GM12878 (cell line): ENCODE results near the gene CREB3. TPM values are rescaled to one million over a fixed set of nuclear protein-coding genes. Genes with fewer than 3 reads are reported as not detected.
A peak's percentile ranks its signal among the peaks of the same experiment; 100 is the strongest.

ENCODE experiments used
- ATAC-seq: fragments of 200-7000 bp; cut with Tn5 transposase; 3 replicates; pipeline ENCODE4 v1.9.1; 2020; ENCODE audit warnings: mild to moderate bottlenecking, moderate library complexity
- BruUV-seq: library from RNA; stranded (reverse); fragments of 400-500 nt; replicated peaks from 2 replicates; lab custom pipeline; 2021; lab: Mats Ljungman, UMichigan
- CTCF ChIA-PET: fragments of 300-600 bp; sonication (Branson Sonifier 250); formaldehyde crosslinking; extraction: SDS; loops from one replicate; lab custom pipeline; 2021; ENCODE audit warnings: inconsistent platforms; lab: Yijun Ruan, JAX
- POLR2A ChIA-PET: fragments of 350-600 bp; formaldehyde crosslinking; extraction: SDS; loops from one replicate; lab custom pipeline; 2021; ENCODE audit warnings: inconsistent platforms; lab: Charles Lee
- RAD21 ChIA-PET: fragments of 300-600 bp; sonication (Branson Sonifier 250); formaldehyde crosslinking; loops from one replicate; lab custom pipeline; 2023; ENCODE audit warnings: antibody characterized with exemption; ENCODE audit not compliant: unreplicated experiment; lab: Charles Lee
- SMC1A ChIA-PET: fragments of 300-600 bp; sonication (Branson Sonifier 250); formaldehyde crosslinking; loops from one replicate; lab custom pipeline; 2023; ENCODE audit not compliant: unreplicated experiment, uncharacterized antibody; lab: Charles Lee
- DNase-seq: peaks from one replicate; pipeline ENCODE4 v3.0.0-alpha.2; 2011; ENCODE audit warnings: low read depth, low spot score
- FAIRE-seq: peaks from 3 replicates; lab custom pipeline; 2011; peaks lifted over from hg19 to GRCh38; lab: Jason Lieb, UNC
- H2AFZ ChIP-seq: 2 replicates; pipeline ENCODE4 v1.6.0; 2011; ENCODE audit warnings: low read depth, low read length, control low read depth; ENCODE audit not compliant: control insufficient read depth
- H3K27ac ChIP-seq: 2 replicates; pipeline ENCODE4 v1.5.1; 2011; ENCODE audit warnings: control low read depth; ENCODE audit not compliant: control insufficient read depth, insufficient read depth
- H3K27me3 ChIP-seq, 2 experiments: replicated peaks in 1 of 2; 2 replicates each; pipeline versions ENCODE4 v1.6.0 to v1.6.1; 2011; ENCODE audit warnings: low read length in 1 of 2; ENCODE audit not compliant: control insufficient read depth in 2 of 2, insufficient read depth in 2 of 2
- H3K36me3 ChIP-seq, 2 experiments: 2 replicates each; pipeline ENCODE4 v1.5.1; 2011; ENCODE audit warnings: low read length in 1 of 2; ENCODE audit not compliant: control insufficient read depth in 2 of 2, insufficient read depth in 2 of 2
- H3K4me1 ChIP-seq: 2 replicates; pipeline ENCODE4 v1.6.1; 2011; ENCODE audit warnings: mild to moderate bottlenecking, low read length, moderate library complexity, mixed read lengths; ENCODE audit not compliant: control insufficient read depth, insufficient read depth
- H3K4me2 ChIP-seq: 2 replicates; pipeline ENCODE4 v1.6.0; 2011; ENCODE audit warnings: control low read depth; ENCODE audit not compliant: control insufficient read depth, insufficient read depth
- H3K4me3 ChIP-seq: fragments of 200-600 bp; sonication (generic); 2 replicates; pipeline ENCODE4 v1.5.1; 2016
- H3K79me2 ChIP-seq: 2 replicates; pipeline ENCODE4 v1.6.0; 2011; ENCODE audit warnings: low read length; ENCODE audit not compliant: control insufficient read depth, insufficient read depth
- H3K9ac ChIP-seq: 2 replicates; pipeline ENCODE4 v1.8.0; 2011; ENCODE audit warnings: low read length, control low read depth, mixed read lengths; ENCODE audit not compliant: control insufficient read depth, insufficient read depth
- H3K9me3 ChIP-seq: replicated peaks from 3 replicates; pipeline ENCODE4 v1.5.1; 2011; ENCODE audit warnings: mild to moderate bottlenecking, low read length; ENCODE audit not compliant: control insufficient read depth, insufficient read depth
- H4K20me1 ChIP-seq: 2 replicates; pipeline ENCODE4 v1.6.0; 2011; ENCODE audit not compliant: control insufficient read depth, insufficient read depth
- ASH2L ChIP-seq: fragments of 300-600, 200-600 bp; sonication (generic); IDR thresholded peaks from 2 replicates; pipeline ENCODE4 v1.6.1; 2017; ENCODE audit warnings: low read depth, mild to moderate bottlenecking, borderline replicate concordance
- BCL11A ChIP-seq: IDR thresholded peaks from 2 replicates; pipeline ENCODE4 v1.6.1; 2011; ENCODE audit warnings: low read depth, low read length
- BRCA1 ChIP-seq: IDR thresholded peaks from 2 replicates; pipeline ENCODE4 v1.6.1; 2011; ENCODE audit warnings: low read depth, low read length, improper control_type of control experiment
- CHD1 ChIP-seq: IDR thresholded peaks from 2 replicates; pipeline ENCODE4 v1.6.1; 2012; ENCODE audit warnings: low read depth, low read length, improper control_type of control experiment
- ETV6 ChIP-seq, 2 experiments: fragments of 450-650 bp in 1 of 2; IDR thresholded peaks in 1 of 2; conservative IDR thresholded peaks in 1 of 2; 2 replicates each; pipeline ENCODE4 v1.6.1; 2014; ENCODE audit warnings: antibody characterized with exemption in 1 of 2, borderline replicate concordance in 1 of 2, low read depth in 1 of 2, mild to moderate bottlenecking in 1 of 2, moderate library complexity in 1 of 2
- EZH2 ChIP-seq: IDR thresholded peaks from 2 replicates; pipeline ENCODE4 v1.6.1; 2012; ENCODE audit warnings: low read depth, mild to moderate bottlenecking, control low read depth, inconsistent platforms, low read length, borderline replicate concordance; ENCODE audit not compliant: control insufficient read depth
- HCFC1 ChIP-seq: fragments of 150-350 bp; IDR thresholded peaks from 2 replicates; pipeline ENCODE4 v1.6.1; 2014; ENCODE audit warnings: low read length
- HDGF ChIP-seq: fragments of 450-650 bp; IDR thresholded peaks from 2 replicates; pipeline ENCODE4 v1.6.1; 2016; ENCODE audit warnings: antibody characterized with exemption
- IKZF2 ChIP-seq, 2 experiments: fragments of 450-650 bp; IDR thresholded peaks; 2 replicates each; pipeline ENCODE4 v1.6.1; 2017; ENCODE audit warnings: mild to moderate bottlenecking in 2 of 2, moderate library complexity in 2 of 2
- NR2F1 ChIP-seq: fragments of 450-650 bp; conservative IDR thresholded peaks from 2 replicates; pipeline ENCODE4 v1.6.1; 2017; ENCODE audit warnings: mild to moderate bottlenecking
- POLR2AphosphoS5 ChIP-seq: IDR thresholded peaks from 2 replicates; pipeline ENCODE4 v1.6.1; 2011; ENCODE audit warnings: mild to moderate bottlenecking, low read length, inconsistent platforms
- RB1 ChIP-seq: fragments of 450-650 bp; formaldehyde crosslinking; IDR thresholded peaks from 2 replicates; pipeline ENCODE4 v1.6.1; 2017; ENCODE audit warnings: mild to moderate bottlenecking, borderline replicate concordance
- SMC3 ChIP-seq: IDR thresholded peaks from 2 replicates; pipeline ENCODE4 v1.6.1; 2011; ENCODE audit warnings: low read length, improper control_type of control experiment, borderline replicate concordance
- TBL1XR1 ChIP-seq: IDR thresholded peaks from 2 replicates; pipeline ENCODE4 v1.6.1; 2012; ENCODE audit warnings: low read depth, low read length, improper control_type of control experiment
- ZBED1 ChIP-seq: IDR thresholded peaks from 2 replicates; pipeline ENCODE4 v1.6.1; 2016; ENCODE audit warnings: borderline replicate concordance
- WGBS: methylation state at CpG from one replicate; pipeline ENCODE4 v1.1.6; 2016; ENCODE audit warnings: low lambda C conversion rate; ENCODE audit not compliant: insufficient replicate concordance, insufficient coverage; ENCODE audit errors: missing lambda C conversion rate; 5-methylcytosine and 5-hydroxymethylcytosine counted together
- in situ Hi-C: fragments of 300-500 bp; cut with MboI; formaldehyde crosslinking; loops from 9 replicates; pipeline ENCODE4 v1.14.3; 2018; ENCODE audit warnings: mixed read lengths
- intact Hi-C: fragments of 100-400 bp; cut with micrococcal nuclease; formaldehyde crosslinking; loops from one replicate; pipeline ENCODE4 v1.14.2; 2022; ENCODE audit not compliant: unreplicated experiment
- polyA plus RNA-seq, 11 experiments: library from polyadenylated mRNA; depleted of rRNA in 4 of 11; unstranded in 6 of 11; stranded (reverse) in 5 of 11; fragments of >200 nt; fragmentation: Nextera tagmentation in 4 of 11; fragmentation: Illumina TruSeq in 1 of 11; extraction: Ambion mirVana in 4 of 11; extraction: Trizol in 1 of 11; gene quantifications; 1 replicate in 1 of 11; 2 replicates in 10 of 11; pipeline versions ENCODE4 v1.2.1 to v1.2.3, GENCODE V29; 2011 to 2016; ENCODE audit warnings: inconsistent platforms in 2 of 11, missing spikeins in 2 of 11, low read depth in 1 of 11
- total RNA-seq, 4 experiments: library from RNA; depleted of rRNA in 3 of 4; stranded (reverse); fragments of >200 nt in 3 of 4; fragmentation: Illumina TruSeq in 1 of 4; extraction: Trizol in 1 of 4; gene quantifications; 2 replicates each; pipeline versions ENCODE4 v1.2.1 to v1.2.3, GENCODE V29; 2013 to 2021
- TF ChIP-seq, protein P1 (sequence below): fragments of 450-650 bp; IDR thresholded peaks from 2 replicates; pipeline ENCODE4 v1.6.1; 2017; ENCODE audit warnings: antibody characterized with exemption, mild to moderate bottlenecking, moderate library complexity
- TF ChIP-seq, protein P2 (sequence below): IDR thresholded peaks from 2 replicates; pipeline ENCODE4 v1.6.1; 2012; ENCODE audit warnings: improper control_type of control experiment, low read depth, low read length; ENCODE audit not compliant: insufficient replicate concordance

CREB3 gene
- total and polyA plus RNA-seq, 10 of the 15 experiments (the other 5 are each of a cell fraction or from before 2014, with no cell fraction given), result 9.8 to 38.9 (median 19.8) TPM

DNA sequence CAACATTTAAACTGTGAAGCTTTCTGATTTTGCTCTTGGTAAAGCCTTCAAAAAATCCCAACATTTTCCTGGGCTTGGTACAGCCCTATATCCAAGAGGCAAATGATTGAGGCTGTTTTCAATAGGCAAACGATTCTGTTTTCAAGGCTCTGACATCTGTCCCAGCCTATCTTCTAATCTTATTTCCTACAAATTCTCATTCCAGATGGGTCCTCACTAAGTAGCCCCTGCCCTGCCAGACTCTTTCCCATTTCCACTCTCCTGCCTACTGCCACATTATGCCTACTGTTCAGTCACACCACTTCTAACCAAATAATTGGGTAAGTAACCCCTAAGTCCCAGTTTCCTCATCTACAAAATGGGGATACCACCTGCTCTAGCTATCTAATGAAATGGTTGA, 13.1 kb downstream of the CREB3 start:
- intact Hi-C loops (no loop called here), in situ Hi-C loops (no loop called here)
- ChIA-PET RAD21 (interaction anchor here (0.6 to 5.0 kb wide), 4 partner anchors 16 to 80 kb away, joined by 3 to 74 read pairs (median 6); partner anchors contain the start of genes CREB3 and TLN1), SMC1A (interaction anchor here (1.1 to 1.8 kb wide), 4 partner anchors 10 to 137 kb away, joined by 5 to 8 read pairs (median 6); no protein-coding TSS in a partner anchor), POLR2A (interaction anchor here (0.5 to 6.2 kb wide), 7 partner anchors 10 to 254 kb away, joined by 3 to 70 read pairs (median 5); partner anchors contain the start of genes CREB3 and TLN1), CTCF (interaction anchor here (0.7 to 9.5 kb wide), 11 partner anchors 10 to 136 kb away, joined by 3 to 147 read pairs (median 5); partner anchors contain the start of genes CCDC107, CREB3, RMRP and TLN1)
- BruUV-seq, result TSS peak; percentile 25
- Histone ChIP-seq H3K27me3 (no peaks in the 10 kb centered on the region), H3K9ac (no peak overlapping the region), H3K4me1 (peaks cover 4% of the 10 kb centered on the region), H3K36me3 (peaks cover 6 to 20% of the 10 kb centered on the region in 2 experiments), H2AFZ (no peak overlapping the region), H3K9me3 (no peaks in the 10 kb centered on the region), H3K79me2 (peaks cover 51% of the 10 kb centered on the region), H4K20me1 (no peaks in the 10 kb centered on the region; the same call in 1 of the 2 replicates), H3K4me3 (peak overlapping the region; percentile 99), H3K4me2 (peak overlapping the region; percentile 91), H3K27ac (no peak overlapping the region)
- WGBS, result 36% methylated on average over 1 of the region's 1 CpG
- FAIRE-seq, result no peak
- no peak for ATAC-seq
- no peak for DNase-seq
- TF ChIP-seq SMC3, result no peak
- no peak for TF ChIP-seq NR2F1
- no peak for TF ChIP-seq IKZF2 (IDR thresholded peaks at IDR 0.05)
- TF ChIP-seq ZBED1, result no peak
- TF ChIP-seq ASH2L, result no peak
- no peak for TF ChIP-seq BRCA1
- TF ChIP-seq EZH2, result no peak
- TF ChIP-seq, protein P1, sequence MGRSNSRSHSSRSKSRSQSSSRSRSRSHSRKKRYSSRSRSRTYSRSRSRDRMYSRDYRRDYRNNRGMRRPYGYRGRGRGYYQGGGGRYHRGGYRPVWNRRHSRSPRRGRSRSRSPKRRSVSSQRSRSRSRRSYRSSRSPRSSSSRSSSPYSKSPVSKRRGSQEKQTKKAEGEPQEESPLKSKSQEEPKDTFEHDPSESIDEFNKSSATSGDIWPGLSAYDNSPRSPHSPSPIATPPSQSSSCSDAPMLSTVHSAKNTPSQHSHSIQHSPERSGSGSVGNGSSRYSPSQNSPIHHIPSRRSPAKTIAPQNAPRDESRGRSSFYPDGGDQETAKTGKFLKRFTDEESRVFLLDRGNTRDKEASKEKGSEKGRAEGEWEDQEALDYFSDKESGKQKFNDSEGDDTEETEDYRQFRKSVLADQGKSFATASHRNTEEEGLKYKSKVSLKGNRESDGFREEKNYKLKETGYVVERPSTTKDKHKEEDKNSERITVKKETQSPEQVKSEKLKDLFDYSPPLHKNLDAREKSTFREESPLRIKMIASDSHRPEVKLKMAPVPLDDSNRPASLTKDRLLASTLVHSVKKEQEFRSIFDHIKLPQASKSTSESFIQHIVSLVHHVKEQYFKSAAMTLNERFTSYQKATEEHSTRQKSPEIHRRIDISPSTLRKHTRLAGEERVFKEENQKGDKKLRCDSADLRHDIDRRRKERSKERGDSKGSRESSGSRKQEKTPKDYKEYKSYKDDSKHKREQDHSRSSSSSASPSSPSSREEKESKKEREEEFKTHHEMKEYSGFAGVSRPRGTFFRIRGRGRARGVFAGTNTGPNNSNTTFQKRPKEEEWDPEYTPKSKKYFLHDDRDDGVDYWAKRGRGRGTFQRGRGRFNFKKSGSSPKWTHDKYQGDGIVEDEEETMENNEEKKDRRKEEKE, result no peak
- TF ChIP-seq, protein P2, sequence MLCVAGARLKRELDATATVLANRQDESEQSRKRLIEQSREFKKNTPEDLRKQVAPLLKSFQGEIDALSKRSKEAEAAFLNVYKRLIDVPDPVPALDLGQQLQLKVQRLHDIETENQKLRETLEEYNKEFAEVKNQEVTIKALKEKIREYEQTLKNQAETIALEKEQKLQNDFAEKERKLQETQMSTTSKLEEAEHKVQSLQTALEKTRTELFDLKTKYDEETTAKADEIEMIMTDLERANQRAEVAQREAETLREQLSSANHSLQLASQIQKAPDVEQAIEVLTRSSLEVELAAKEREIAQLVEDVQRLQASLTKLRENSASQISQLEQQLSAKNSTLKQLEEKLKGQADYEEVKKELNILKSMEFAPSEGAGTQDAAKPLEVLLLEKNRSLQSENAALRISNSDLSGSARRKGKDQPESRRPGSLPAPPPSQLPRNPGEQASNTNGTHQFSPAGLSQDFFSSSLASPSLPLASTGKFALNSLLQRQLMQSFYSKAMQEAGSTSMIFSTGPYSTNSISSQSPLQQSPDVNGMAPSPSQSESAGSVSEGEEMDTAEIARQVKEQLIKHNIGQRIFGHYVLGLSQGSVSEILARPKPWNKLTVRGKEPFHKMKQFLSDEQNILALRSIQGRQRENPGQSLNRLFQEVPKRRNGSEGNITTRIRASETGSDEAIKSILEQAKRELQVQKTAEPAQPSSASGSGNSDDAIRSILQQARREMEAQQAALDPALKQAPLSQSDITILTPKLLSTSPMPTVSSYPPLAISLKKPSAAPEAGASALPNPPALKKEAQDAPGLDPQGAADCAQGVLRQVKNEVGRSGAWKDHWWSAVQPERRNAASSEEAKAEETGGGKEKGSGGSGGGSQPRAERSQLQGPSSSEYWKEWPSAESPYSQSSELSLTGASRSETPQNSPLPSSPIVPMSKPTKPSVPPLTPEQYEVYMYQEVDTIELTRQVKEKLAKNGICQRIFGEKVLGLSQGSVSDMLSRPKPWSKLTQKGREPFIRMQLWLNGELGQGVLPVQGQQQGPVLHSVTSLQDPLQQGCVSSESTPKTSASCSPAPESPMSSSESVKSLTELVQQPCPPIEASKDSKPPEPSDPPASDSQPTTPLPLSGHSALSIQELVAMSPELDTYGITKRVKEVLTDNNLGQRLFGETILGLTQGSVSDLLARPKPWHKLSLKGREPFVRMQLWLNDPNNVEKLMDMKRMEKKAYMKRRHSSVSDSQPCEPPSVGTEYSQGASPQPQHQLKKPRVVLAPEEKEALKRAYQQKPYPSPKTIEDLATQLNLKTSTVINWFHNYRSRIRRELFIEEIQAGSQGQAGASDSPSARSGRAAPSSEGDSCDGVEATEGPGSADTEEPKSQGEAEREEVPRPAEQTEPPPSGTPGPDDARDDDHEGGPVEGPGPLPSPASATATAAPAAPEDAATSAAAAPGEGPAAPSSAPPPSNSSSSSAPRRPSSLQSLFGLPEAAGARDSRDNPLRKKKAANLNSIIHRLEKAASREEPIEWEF, result no peak
- no peak for TF ChIP-seq CHD1
- no peak for TF ChIP-seq RB1
- TF ChIP-seq HDGF, result no peak
- no peak for TF ChIP-seq BCL11A
- no peak for TF ChIP-seq HCFC1
- TF ChIP-seq TBL1XR1, result no peak
- TF ChIP-seq ETV6 (conservative IDR thresholded peaks at IDR 0.05 in 1 of 2, IDR thresholded peaks at IDR 0.05 in 1 of 2; ENCODE audit: borderline replicate concordance in 1 of 2, low read depth in 1 of 2), result no peak
- no peak for TF ChIP-seq POLR2AphosphoS5
